Astrocyte (in vitro differentiated cells and primary cell): ENCODE results near the gene GIGYF1.

Source experiments
- EZH2 ChIP-seq: IDR thresholded peaks from 2 replicates; pipeline ENCODE4 v1.6.1; 2012; ENCODE audit warnings: mild to moderate bottlenecking, low read length, inconsistent platforms; ENCODE audit not compliant: insufficient read depth
- TF ChIP-seq, protein P1 (sequence below): IDR thresholded peaks from 2 replicates; pipeline ENCODE4 v1.5.1; 2011; ENCODE audit warnings: low read depth, mild to moderate bottlenecking, inconsistent platforms, low read length, moderate library complexity; ENCODE audit not compliant: insufficient read depth

GRCh38 chr7:100641860-100642533, 52.1 kb downstream of the GIGYF1 start:
- no peak for TF ChIP-seq EZH2
- TF ChIP-seq, protein P1, sequence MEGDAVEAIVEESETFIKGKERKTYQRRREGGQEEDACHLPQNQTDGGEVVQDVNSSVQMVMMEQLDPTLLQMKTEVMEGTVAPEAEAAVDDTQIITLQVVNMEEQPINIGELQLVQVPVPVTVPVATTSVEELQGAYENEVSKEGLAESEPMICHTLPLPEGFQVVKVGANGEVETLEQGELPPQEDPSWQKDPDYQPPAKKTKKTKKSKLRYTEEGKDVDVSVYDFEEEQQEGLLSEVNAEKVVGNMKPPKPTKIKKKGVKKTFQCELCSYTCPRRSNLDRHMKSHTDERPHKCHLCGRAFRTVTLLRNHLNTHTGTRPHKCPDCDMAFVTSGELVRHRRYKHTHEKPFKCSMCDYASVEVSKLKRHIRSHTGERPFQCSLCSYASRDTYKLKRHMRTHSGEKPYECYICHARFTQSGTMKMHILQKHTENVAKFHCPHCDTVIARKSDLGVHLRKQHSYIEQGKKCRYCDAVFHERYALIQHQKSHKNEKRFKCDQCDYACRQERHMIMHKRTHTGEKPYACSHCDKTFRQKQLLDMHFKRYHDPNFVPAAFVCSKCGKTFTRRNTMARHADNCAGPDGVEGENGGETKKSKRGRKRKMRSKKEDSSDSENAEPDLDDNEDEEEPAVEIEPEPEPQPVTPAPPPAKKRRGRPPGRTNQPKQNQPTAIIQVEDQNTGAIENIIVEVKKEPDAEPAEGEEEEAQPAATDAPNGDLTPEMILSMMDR, result no peak
